Brain microvascular endothelial cell (primary cell): Measurements from ENCODE around the gene CTRL.

Experiments
- DNase-seq: peaks from one replicate; pipeline ENCODE4 v3.0.0-alpha.2; 2020
- H3K27ac ChIP-seq: fragments of 250-450 bp; sonication (Bioruptor Pico); 2 replicates; pipeline ENCODE4 v1.5.1; 2020; ENCODE audit warnings: mild to moderate bottlenecking, moderate library complexity
- H3K27me3 ChIP-seq: fragments of 250-450 bp; sonication (Bioruptor Pico); replicated peaks from 2 replicates; pipeline ENCODE4 v1.5.1; 2020; ENCODE audit warnings: mild to moderate bottlenecking
- H3K36me3 ChIP-seq: fragments of 250-450 bp; sonication (Bioruptor Pico); replicated peaks from 2 replicates; pipeline ENCODE4 v1.5.1; 2020; ENCODE audit warnings: mild to moderate bottlenecking
- H3K4me3 ChIP-seq: 2 replicates; pipeline ENCODE4 v1.5.1; 2011; ENCODE audit warnings: low read depth, mild to moderate bottlenecking, control low read depth, low read length, moderate library complexity
- CTCF ChIP-seq: IDR thresholded peaks from 2 replicates; pipeline ENCODE4 v1.5.1; 2011; ENCODE audit warnings: low read depth, mild to moderate bottlenecking, moderate library complexity, low read length, control low read depth, inconsistent platforms; ENCODE audit errors: missing control alignments
- in situ Hi-C: cut with HindIII; loops from 2 replicates; pipeline ENCODE4 v1.10.0; 2017; ENCODE audit warnings: low sequenced_read_pairs, low pct_ligation_motif_present

The CTRL gene

GRCh38 chr16:67883872-67884261 is 47.8 kb downstream of the CTRL start:
- H3K36me3 ChIP-seq, result peaks cover 61% of the 10 kb centered on the region
- no peaks in the 10 kb centered on the region for H3K27me3 ChIP-seq
- DNase-seq, result no peak
- peak; percentile 92 for TF ChIP-seq CTCF
- H3K4me3 ChIP-seq, result no peak overlapping the region
- in situ Hi-C loops, result no loop called here
- H3K27ac ChIP-seq, result no peak overlapping the region

DNA sequence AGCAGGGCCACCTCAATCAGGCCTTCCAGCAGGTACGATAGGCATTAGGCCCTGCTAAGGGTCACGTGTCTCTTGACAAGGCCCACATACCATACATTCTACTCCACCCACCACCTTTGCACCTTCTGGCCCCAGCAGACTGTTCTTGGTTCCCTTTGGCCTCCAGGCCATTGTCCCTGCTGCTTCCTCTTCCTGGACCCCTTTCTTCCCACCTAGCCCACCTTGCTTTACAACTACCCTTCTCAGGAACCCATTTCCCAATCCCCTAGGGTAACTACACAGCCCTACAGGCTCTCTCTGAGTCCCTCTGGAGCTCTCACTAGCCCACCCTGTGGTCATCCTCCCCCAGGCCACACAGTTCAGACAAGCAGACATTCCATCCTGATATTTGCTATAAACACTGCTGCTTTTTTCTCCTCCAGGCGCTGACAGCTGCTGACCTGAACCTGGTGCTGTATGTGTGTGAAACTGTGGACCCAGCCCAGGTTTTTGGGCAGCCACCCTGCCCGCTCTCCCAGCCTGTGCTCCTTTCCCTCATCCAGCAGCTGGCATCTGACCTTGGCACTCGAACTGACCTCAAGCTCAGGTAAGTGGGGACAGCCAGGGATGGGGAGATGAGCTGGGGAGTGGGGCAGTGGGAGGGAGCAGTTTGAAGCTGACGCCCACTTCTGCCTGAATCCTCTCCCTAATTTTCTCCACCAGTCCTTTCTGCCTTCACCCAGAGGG is 48.4 kb downstream of the CTRL start:
- no peak for TF ChIP-seq CTCF
- H3K27me3 ChIP-seq, result no peaks in the 10 kb centered on the region
- no peak overlapping the region for H3K4me3 ChIP-seq
- no peak overlapping the region for H3K27ac ChIP-seq
- DNase-seq, result no peak
- in situ Hi-C loops, result no loop called here
- H3K36me3 ChIP-seq, result peaks cover 66% of the 10 kb centered on the region

GRCh38 chr16:67882374-67883145 is 49.1 kb downstream of the CTRL start:
- Histone ChIP-seq H3K36me3 (peaks cover 74% of the 10 kb centered on the region), H3K27me3 (no peaks in the 10 kb centered on the region), H3K27ac (no peak overlapping the region), H3K4me3 (no peak overlapping the region)
- DNase-seq, result no peak
- TF ChIP-seq CTCF, result no peak
- in situ Hi-C loops, result no loop called here

GRCh38 chr16:67881621-67882161 is 50.0 kb downstream of the CTRL start:
- no peak overlapping the region for H3K4me3 ChIP-seq
- no peak for DNase-seq
- no peak overlapping the region for H3K27ac ChIP-seq
- peaks cover 79% of the 10 kb centered on the region for H3K36me3 ChIP-seq
- no peaks in the 10 kb centered on the region for H3K27me3 ChIP-seq
- no peak for TF ChIP-seq CTCF
- in situ Hi-C loops, result no loop called here

DNA sequence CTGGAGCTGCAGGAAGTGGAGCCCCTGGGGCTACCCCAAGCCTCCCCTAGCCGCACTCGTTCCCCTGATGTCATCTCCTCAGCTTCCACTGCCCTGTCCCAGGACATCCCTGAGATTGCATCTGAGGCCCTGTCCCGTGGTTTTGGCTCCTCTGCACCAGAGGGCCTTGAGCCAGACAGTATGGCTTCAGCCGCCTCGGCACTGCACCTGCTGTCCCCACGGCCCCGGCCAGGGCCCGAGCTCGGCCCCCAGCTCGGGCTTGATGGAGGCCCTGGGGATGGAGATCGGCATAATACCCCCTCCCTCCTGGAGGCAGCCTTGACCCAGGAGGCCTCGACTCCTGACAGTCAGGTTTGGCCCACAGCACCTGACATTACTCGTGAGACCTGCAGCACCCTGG is 51.1 kb downstream of the CTRL start:
- H3K36me3 ChIP-seq, result peaks cover 87% of the 10 kb centered on the region
- H3K27ac ChIP-seq, result no peak overlapping the region
- in situ Hi-C loops, result no loop called here
- H3K27me3 ChIP-seq, result no peaks in the 10 kb centered on the region
- H3K4me3 ChIP-seq, result no peak overlapping the region
- TF ChIP-seq CTCF, result no peak
- no peak for DNase-seq
